NCI-H187 treated with DMSO at 0.1 percent for 48 hours (cell line): ENCODE measurements around the gene RAB29.
"Not testable (repeated sequence)": the region's sequence is repeated elsewhere in the genome, so short reads cannot be mapped to it uniquely, and the experiment has no call there.

Experiments
- DNase-seq: peaks from one replicate; lab custom pipeline; 2025; lab: John Stamatoyannopoulos, UW

Gene RAB29

DNA sequence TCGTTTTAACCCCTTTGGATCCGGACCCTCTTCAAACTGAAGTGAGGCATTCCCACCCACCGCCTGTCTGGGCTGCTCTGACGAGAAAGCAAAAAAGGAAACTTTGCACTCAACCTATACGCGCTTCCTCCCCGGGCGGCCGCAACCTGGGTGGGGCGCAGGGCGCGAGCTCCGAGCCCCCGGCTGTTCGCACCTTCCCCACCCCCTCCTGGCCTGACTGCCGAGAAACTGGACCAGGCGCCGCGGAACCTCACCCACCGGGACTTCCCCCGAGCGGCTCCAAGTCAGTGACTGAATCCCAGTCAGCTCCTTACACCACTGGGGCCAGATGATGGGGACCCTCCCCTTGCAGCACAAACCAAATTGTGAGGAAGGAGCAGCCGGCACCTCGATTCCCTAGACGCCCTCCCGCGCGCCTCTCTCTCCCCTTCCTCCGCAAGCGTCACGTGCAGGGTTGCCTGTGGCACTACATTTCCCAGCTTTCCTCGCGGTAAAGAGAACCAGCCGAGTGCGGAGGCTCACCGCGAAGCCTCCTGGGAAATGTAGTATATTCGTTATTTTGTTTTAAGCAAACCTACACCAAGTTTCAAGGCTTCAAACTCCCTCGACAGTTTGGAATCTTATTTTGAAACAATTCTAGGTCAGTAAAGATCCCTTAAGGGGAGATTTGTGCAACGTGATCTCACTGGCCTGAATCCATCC lies at the start of gene RAB29:
TSS of gene RAB29 (minus strand) at position 468 of the 702 bp plus-strand sequence. CDS start 526 bp downstream, outside the sequence.
- peak; percentile 45 for DNase-seq

- no peak for DNase-seq
Measured at GRCh38 chr1:205824180-205824579, 48.9 kb upstream of the RAB29 start.

DNA sequence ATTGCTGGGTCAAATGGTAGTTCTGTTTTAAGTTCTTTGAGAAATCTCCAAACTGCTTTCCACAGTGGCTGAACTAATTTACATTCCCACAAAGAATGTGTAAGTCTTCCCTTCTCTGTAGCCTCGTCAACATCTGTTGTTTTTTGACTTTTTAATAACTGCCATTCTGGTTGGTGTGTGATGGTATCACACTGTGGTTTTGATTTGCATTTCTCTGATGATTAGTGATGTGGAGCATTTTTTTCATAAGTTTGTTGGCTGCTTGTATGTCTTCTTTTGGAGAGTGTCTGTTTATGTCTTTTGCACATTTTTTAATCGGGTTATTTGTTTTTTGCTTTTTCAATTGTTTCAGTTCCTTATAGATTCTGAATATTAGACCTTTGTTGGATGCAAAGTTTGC lies 48.0 kb upstream of the RAB29 start:
- not testable (repeated sequence) for DNase-seq

DNA sequence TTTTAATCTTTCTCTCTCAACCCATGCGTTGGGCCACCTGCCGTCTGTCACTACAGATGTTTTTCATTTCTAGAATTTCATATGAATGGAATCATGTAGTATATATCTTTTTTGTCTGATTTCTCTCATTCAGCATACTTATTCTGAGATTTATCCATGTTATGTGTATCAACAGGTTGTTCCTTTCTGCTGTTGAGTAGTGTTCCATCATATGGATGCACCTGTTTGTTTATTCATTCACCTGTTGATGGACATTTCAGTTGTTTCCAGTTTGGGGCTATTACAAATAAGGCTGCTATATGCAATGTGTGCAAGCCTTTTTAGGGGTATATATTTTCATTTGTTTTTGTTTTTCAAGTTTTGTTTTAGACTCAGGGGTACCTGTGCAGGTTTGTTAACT lies 47.1 kb upstream of the RAB29 start:
- DNase-seq: no peak

- DNase-seq: no peak
Measured at GRCh38 chr1:205817988-205818387, 42.7 kb upstream of the RAB29 start.

DNA sequence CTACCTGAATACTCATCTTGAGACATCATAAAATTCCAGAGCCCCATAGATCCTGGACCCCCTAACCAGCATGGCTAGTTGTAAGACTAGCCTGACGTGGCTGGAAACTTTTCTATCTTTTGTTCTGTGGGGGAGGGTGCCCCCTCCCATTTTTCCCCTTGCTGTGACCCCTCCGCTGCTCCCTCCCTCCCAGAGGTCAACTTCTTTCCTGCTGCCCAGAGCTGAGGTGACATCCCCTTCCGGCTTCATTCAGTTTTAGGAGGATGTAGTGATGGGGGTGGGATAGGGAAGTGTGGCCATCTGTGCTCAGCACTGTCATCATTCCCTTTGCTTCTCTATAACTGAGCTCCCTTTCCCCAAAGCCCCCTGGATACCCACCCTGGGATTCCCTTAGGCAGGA lies 42.1 kb upstream of the RAB29 start:
- no peak for DNase-seq

- DNase-seq: no peak
Measured at GRCh38 chr1:205813755-205814058, 38.4 kb upstream of the RAB29 start.

GRCh38 chr1:205812878-205813754 lies 37.8 kb upstream of the RAB29 start, which contains the start of gene SLC41A1:
Gene SLC41A1 (minus strand): TSS chr1:205813198. CDS start chr1:205810441, 2,757 bp downstream.
- peak; percentile 92 for DNase-seq

DNA sequence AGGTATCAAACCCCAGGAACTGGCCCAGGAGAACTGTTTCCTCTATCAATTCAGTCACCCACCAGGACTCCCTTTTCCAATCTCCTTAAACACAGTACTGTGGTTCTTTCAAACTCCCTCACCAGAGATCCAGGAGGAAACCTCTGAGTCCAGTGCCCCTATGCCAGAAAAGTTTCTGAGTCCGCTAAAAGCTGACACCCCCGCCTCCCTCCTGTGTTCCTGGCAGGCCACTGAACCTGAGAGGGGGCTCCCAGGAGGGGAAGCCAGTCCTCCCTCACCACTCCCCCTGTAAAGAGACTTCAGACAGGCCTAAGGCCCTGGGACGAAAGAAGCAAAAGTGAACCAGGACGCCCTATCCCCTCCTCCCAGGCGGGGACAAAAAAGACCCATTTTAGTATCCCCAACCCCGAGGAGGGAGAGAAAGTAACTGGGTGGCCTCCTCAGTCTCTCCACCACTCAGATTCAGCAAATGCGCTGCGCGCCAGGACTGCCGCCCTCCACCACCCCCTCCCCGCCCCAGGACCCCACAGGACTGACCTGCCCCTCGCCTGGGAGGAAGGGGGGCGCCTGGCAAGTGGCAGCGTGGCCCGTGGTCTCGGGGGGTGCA lies 37.1 kb upstream of the RAB29 start:
- DNase-seq: no peak

- no peak for DNase-seq
Measured at GRCh38 chr1:205811660-205812059, 36.4 kb upstream of the RAB29 start.

DNA sequence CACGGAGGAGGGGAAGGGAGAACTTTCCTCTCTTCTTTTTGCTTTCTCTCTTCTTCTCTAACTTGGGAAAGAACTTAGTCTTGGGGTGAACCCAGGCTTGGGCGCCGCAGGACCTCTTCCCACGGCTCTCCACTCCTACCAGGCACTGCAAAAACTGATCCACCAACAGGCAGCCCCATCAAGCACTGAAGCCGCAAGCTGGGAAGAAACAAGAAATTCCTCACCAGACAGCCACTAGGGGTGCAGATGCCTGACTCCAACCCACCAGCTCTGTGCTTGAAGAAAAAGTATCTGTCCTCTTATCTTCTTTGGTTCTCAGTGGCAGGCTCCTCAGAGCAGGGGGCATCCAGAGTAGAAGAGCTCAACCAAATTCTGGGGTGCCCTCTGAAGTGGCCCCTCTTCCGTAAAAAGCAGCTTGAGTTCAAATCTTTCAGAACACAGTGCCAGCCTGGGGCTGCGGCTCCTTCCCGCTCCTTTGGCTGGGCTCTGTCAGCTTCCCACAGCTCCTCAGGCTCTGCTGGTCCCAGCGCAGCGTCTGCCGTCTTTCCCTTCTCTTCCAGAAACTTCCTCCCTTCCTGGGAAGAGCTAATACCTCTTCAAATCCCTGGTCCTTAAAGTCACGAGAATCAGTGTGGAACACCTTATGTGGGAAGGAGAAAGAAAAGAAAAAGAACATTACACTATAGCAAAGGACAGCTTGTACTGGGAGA lies 35.3 kb upstream of the RAB29 start:
- DNase-seq: no peak

GRCh38 chr1:205809942-205810345 lies 34.7 kb upstream of the RAB29 start:
- DNase-seq: no peak

- no peak for DNase-seq
Measured at GRCh38 chr1:205809469-205809868, 34.2 kb upstream of the RAB29 start.

- no peak for DNase-seq
Measured at GRCh38 chr1:205805082-205805711, 29.9 kb upstream of the RAB29 start.

- DNase-seq: no peak
Measured at GRCh38 chr1:205804605-205805004, 29.3 kb upstream of the RAB29 start.

- DNase-seq: no peak
Measured at GRCh38 chr1:205803986-205804385, 28.7 kb upstream of the RAB29 start.

GRCh38 chr1:205802060-205802459 lies 26.8 kb upstream of the RAB29 start:
- no peak for DNase-seq

- no peak for DNase-seq
Measured at GRCh38 chr1:205800981-205801703, 25.9 kb upstream of the RAB29 start.

DNA sequence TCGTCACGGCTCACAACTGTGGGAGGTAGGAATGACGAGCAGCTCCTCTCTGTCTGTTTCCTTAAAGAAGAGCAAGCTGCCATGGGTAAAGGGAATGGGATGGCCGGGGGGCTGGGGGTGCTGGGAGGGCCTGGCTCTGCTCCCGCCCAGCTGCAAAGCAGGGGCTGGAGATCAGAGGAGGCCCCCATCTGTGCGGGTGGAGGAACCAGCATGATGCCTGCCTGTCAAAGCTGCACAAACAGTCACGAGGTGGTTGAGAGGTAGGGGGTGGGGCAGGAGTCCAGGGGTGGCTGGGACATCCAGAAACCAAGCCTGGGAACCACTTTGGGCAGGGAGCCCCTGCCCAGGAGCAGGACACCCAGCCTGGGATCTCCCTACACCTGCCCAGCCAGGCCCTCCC lies 25.1 kb upstream of the RAB29 start:
- no peak for DNase-seq

DNA sequence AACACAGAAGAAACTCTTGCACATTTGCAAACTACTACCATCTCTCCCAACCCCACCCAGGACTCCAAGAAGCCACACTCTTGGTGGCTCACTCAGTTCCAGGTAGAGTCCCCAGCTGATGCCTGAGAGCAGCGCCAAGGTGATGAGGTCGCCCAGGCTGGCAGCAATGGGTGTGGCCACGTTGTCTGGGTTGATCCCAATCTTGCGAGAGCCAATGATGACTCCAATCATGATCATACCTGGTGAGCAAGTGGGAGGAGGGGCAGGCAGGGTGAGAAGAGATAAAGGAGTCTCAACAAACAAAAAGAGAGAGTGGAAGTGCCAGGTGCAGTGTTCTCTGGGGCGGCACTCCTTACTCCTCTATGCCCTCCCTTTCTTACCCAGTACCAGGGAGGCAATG lies 23.3 kb upstream of the RAB29 start:
- DNase-seq: no peak

- DNase-seq: no peak
Measured at GRCh38 chr1:205797168-205797567, 21.9 kb upstream of the RAB29 start.
